GM23248 (cell line): ENCODE data around the gene CACNA1B. TPM values are rescaled to one million over a fixed set of nuclear protein-coding genes. Genes with fewer than 3 reads are reported as not detected.

Experiments
- DNase-seq: peaks from one replicate; pipeline ENCODE4 v3.0.0-alpha.2; 2015
- H2AFZ ChIP-seq: fragments of 200-600 bp; sonication (generic); 2 replicates; pipeline ENCODE4 v1.6.1; 2016; ENCODE audit warnings: antibody characterized with exemption
- H3F3A ChIP-seq: fragments of 200-600 bp; sonication (generic); 2 replicates; pipeline ENCODE4 v1.6.1; 2016; ENCODE audit warnings: mild to moderate bottlenecking, antibody characterized with exemption, mixed run types; ENCODE audit not compliant: insufficient read depth
- H3K27ac ChIP-seq: fragments of 200-600 bp; sonication (generic); 2 replicates; pipeline ENCODE4 v1.5.1; 2016; ENCODE audit warnings: mild to moderate bottlenecking
- H3K27me3 ChIP-seq: fragments of 200-600 bp; sonication (generic); replicated peaks from 2 replicates; pipeline ENCODE4 v1.6.1; 2016; ENCODE audit warnings: mild to moderate bottlenecking; ENCODE audit not compliant: insufficient read depth
- H3K36me3 ChIP-seq: fragments of 200-600 bp; sonication (generic); 2 replicates; pipeline ENCODE4 v1.6.1; 2016; ENCODE audit warnings: low read depth, mild to moderate bottlenecking
- H3K4me1 ChIP-seq: fragments of 200-600 bp; sonication (generic); 2 replicates; pipeline ENCODE4 v1.6.1; 2016; ENCODE audit warnings: mild to moderate bottlenecking; ENCODE audit not compliant: insufficient read depth
- H3K4me2 ChIP-seq: fragments of 200-600 bp; sonication (generic); one replicate; pipeline ENCODE4 v1.6.1; 2016; ENCODE audit warnings: mild to moderate bottlenecking; ENCODE audit not compliant: unreplicated experiment
- H3K4me3 ChIP-seq: fragments of 200-600 bp; sonication (generic); 2 replicates; pipeline ENCODE4 v1.5.1; 2016; ENCODE audit warnings: mild to moderate bottlenecking
- H3K79me2 ChIP-seq: fragments of 200-600 bp; sonication (generic); 2 replicates; pipeline ENCODE4 v1.6.1; 2016; ENCODE audit warnings: mild to moderate bottlenecking; ENCODE audit not compliant: insufficient read depth
- H3K9ac ChIP-seq: fragments of 200-600 bp; sonication (generic); 2 replicates; pipeline ENCODE4 v1.6.1; 2016; ENCODE audit warnings: mild to moderate bottlenecking
- H3K9me2 ChIP-seq: fragments of 200-600 bp; sonication (generic); 2 replicates; pipeline ENCODE4 v1.6.1; 2016; ENCODE audit warnings: mixed run types, mild to moderate bottlenecking, moderate library complexity; ENCODE audit not compliant: insufficient read depth
- H3K9me3 ChIP-seq: fragments of 200-600 bp; sonication (generic); one replicate; pipeline ENCODE4 v1.6.1; 2017; ENCODE audit warnings: low read depth
- H4K20me1 ChIP-seq: fragments of 200-600 bp; sonication (generic); 2 replicates; pipeline ENCODE4 v1.6.0; 2016; ENCODE audit not compliant: insufficient read depth
- EZH2 ChIP-seq: fragments of 200-600 bp; sonication (generic); IDR thresholded peaks from 2 replicates; pipeline ENCODE4 v1.6.1; 2018; ENCODE audit warnings: antibody characterized with exemption, mild to moderate bottlenecking; ENCODE audit not compliant: insufficient read depth, poor library complexity, severe bottlenecking
- EZH2phosphoT487 ChIP-seq: fragments of 200-600 bp; sonication (generic); IDR thresholded peaks from 2 replicates; pipeline ENCODE4 v1.6.1; 2018; ENCODE audit warnings: antibody characterized with exemption, moderate library complexity, mild to moderate bottlenecking, low read depth; ENCODE audit not compliant: insufficient read depth
- WGBS, 2 experiments: methylation state at CpG; one replicate each; pipeline ENCODE4 v1.1.6; 2015 to 2017; ENCODE audit warnings: low lambda C conversion rate in 2 of 2, low coverage in 1 of 2; ENCODE audit errors: missing lambda C conversion rate in 2 of 2; 5-methylcytosine and 5-hydroxymethylcytosine counted together
- in situ Hi-C: fragments of 300-500 bp; cut with MboI; formaldehyde crosslinking; loops from 2 replicates; pipeline ENCODE4 v1.15.0; 2020
- polyA plus RNA-seq: library from polyadenylated mRNA; unstranded; fragments of >200 nt; fragmentation: Nextera tagmentation; extraction: Ambion mirVana; gene quantifications from 2 replicates; pipeline ENCODE4 v1.2.1, GENCODE V29; 2016
- total RNA-seq: library from RNA; depleted of rRNA; stranded (reverse); fragments of >200 nt; shearing (Covaris generic); gene quantifications from 2 replicates; pipeline ENCODE4 v1.2.3, GENCODE V29; 2014

Gene CACNA1B
- total and polyA plus RNA-seq, 2 experiments from 2014 or later, result not detected

DNA sequence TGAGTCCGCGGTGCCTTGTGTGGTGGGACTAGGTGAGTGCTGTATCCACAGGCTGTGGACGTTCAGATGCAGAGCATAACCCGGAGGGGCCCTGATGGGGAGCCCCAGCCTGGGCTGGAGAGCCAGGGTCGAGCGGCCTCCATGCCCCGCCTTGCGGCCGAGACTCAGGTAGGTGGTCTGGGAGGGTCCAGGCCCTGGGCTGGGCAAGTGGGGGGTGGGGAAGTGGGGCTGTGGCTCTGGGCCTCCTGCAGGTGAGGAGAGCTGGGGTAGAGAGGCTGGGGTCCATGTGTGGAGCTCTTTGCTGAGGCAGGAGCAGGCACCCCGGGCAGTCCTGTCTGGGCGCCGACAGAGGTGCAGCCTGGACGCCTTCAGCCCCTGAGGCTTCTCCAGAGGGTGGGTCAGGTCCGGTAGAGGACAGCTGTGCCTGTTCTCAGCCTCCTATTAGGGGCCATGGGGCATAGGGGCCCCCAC lies 241.1 kb downstream of the CACNA1B start:
- no peak overlapping the region for H3K27ac ChIP-seq
- no peaks in the 10 kb centered on the region for H3K4me1 ChIP-seq
- 61 to 71% methylated on average over 10 to 14 of the region's 14 CpGs for WGBS, 2 experiments
- H2AFZ ChIP-seq, result no peak overlapping the region
- in situ Hi-C loops, result no loop called here
- no peaks in the 10 kb centered on the region for H3K9me2 ChIP-seq
- H3F3A ChIP-seq, result no peaks in the 10 kb centered on the region
- H4K20me1 ChIP-seq, result no peaks in the 10 kb centered on the region
- no peak for DNase-seq
- H3K9ac ChIP-seq, result no peak overlapping the region
- H3K4me2 ChIP-seq, result no peak overlapping the region
- H3K27me3 ChIP-seq, result no peaks in the 10 kb centered on the region
- H3K4me3 ChIP-seq, result no peak overlapping the region
- no peaks in the 10 kb centered on the region for H3K9me3 ChIP-seq
- no peaks in the 10 kb centered on the region for H3K79me2 ChIP-seq
- TF ChIP-seq EZH2phosphoT487 (no peak), EZH2 (no peak)
- no peaks in the 10 kb centered on the region for H3K36me3 ChIP-seq

DNA sequence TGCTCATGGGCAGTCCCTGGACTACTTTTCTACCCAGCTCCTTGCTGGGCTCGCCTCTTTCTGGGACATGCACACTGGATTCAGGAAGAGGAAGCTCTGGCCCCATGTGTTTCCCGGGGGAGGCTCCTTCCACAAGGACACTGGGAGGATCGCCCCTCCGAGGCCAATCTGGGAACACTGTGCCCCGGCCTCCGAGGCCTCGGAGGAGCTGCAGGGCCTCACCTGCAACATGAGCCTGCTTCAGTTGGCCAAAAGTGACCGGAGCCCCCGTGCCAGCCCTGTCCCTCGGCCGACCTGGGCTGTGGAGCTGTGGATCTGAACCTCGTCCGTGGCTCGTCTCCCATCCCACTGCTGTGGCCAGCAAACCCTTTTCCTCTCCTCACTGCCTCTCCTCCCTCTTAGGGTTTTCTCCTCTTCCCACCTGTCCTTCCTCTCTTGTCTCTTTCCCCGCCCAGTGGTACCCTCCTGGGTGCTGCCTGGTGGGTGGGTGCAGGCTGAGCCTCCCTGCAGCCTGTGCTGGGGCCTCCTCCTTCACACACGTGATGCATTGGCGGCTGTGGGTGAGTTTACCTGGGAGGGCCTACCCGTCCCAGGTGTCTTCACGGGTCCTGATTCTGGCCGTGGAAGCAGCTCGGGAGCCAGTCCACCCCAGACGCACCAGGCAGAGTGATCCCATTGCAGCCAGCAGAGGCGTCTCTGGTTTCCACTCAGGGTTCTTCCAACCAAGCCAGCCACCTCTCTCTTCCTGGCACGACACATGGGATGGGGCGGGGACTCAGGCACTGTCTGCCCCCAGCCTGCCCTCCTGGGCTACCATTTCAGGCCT lies 241.8 kb downstream of the CACNA1B start:
- in situ Hi-C loops, result no loop called here
- H3K9me3 ChIP-seq, result no peaks in the 10 kb centered on the region

DNA sequence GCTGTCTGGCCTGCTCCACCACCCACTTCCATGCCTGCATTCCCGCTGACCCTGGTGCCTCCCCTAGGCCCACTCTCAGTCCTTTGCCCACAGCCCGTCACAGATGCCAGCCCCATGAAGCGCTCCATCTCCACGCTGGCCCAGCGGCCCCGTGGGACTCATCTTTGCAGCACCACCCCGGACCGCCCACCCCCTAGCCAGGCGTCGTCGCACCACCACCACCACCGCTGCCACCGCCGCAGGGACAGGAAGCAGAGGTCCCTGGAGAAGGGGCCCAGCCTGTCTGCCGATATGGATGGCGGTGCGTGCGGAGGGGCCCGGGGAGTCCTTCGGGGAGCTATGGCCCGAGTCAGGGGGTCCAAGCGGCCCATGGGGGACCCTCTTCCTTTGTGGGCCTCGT lies 242.5 kb downstream of the CACNA1B start:
- TF ChIP-seq EZH2phosphoT487, result no peak
- no peak for TF ChIP-seq EZH2
- Histone ChIP-seq H3K36me3 (no peaks in the 10 kb centered on the region), H3K79me2 (no peaks in the 10 kb centered on the region), H3F3A (no peaks in the 10 kb centered on the region), H3K9me3 (no peaks in the 10 kb centered on the region), H2AFZ (no peak overlapping the region), H3K9ac (no peak overlapping the region), H3K9me2 (no peaks in the 10 kb centered on the region), H3K27ac (no peak overlapping the region), H3K4me3 (no peak overlapping the region), H3K4me1 (no peaks in the 10 kb centered on the region), H3K4me2 (no peak overlapping the region), H4K20me1 (no peaks in the 10 kb centered on the region), H3K27me3 (no peaks in the 10 kb centered on the region)
- WGBS, 2 experiments, result 63 to 82% methylated on average over 5 to 23 of the region's 23 CpGs
- DNase-seq, result no peak
- in situ Hi-C loops, result no loop called here

More for the DNA sequence above, 241.8 kb downstream of the CACNA1B start:
- Histone ChIP-seq H3K4me2 (no peak overlapping the region), H3K27ac (no peak overlapping the region), H3K4me3 (no peak overlapping the region), H3F3A (no peaks in the 10 kb centered on the region), H3K79me2 (no peaks in the 10 kb centered on the region), H2AFZ (no peak overlapping the region), H3K9ac (no peak overlapping the region), H3K27me3 (no peaks in the 10 kb centered on the region), H3K4me1 (no peaks in the 10 kb centered on the region), H4K20me1 (no peaks in the 10 kb centered on the region), H3K9me2 (no peaks in the 10 kb centered on the region), H3K36me3 (no peaks in the 10 kb centered on the region)
- TF ChIP-seq EZH2 (no peak), EZH2phosphoT487 (no peak)
- no peak for DNase-seq
- 53 to 60% methylated on average over 21 to 25 of the region's 25 CpGs for WGBS, 2 experiments

- 61 to 70% methylated on average over 32 to 33 of the region's 36 CpGs for WGBS, 2 experiments
- H3K36me3 ChIP-seq, result no peaks in the 10 kb centered on the region
- H3K4me1 ChIP-seq, result no peaks in the 10 kb centered on the region
- no peak for TF ChIP-seq EZH2phosphoT487
- TF ChIP-seq EZH2, result no peak
- H3K27ac ChIP-seq, result no peak overlapping the region
- no peaks in the 10 kb centered on the region for H3K27me3 ChIP-seq
- no peak overlapping the region for H2AFZ ChIP-seq
- no peak overlapping the region for H3K4me2 ChIP-seq
- in situ Hi-C loops, result no loop called here
- H3K4me3 ChIP-seq, result no peak overlapping the region
- H3K9me2 ChIP-seq, result no peaks in the 10 kb centered on the region
- no peaks in the 10 kb centered on the region for H3K9me3 ChIP-seq
- no peaks in the 10 kb centered on the region for H3K79me2 ChIP-seq
- H3F3A ChIP-seq, result no peaks in the 10 kb centered on the region
- no peak overlapping the region for H3K9ac ChIP-seq
- no peak for DNase-seq
- H4K20me1 ChIP-seq, result no peaks in the 10 kb centered on the region
These were observed 243.2 kb downstream of the CACNA1B start for GRCh38 chr9:138120511-138121437.
